PC-3 (cell line): ENCODE results near the gene TMEM185A.

Experiments
- EZH2 ChIP-seq: fragments of 300-600 bp; sonication (generic); IDR thresholded peaks from one replicate; pipeline ENCODE4 v1.6.1; 2017; ENCODE audit warnings: antibody characterized with exemption, mild to moderate bottlenecking, low read length; ENCODE audit not compliant: unreplicated experiment
- EZH2phosphoT487 ChIP-seq: fragments of 300-600 bp; sonication (generic); IDR thresholded peaks from 2 replicates; pipeline ENCODE4 v1.6.1; 2018; ENCODE audit warnings: mild to moderate bottlenecking, antibody characterized with exemption, low read length, borderline replicate concordance
- TF ChIP-seq, protein P1 (sequence below): fragments of 300-600 bp; sonication (generic); conservative IDR thresholded peaks from 2 replicates; pipeline ENCODE4 v1.5.1; 2017; ENCODE audit warnings: antibody characterized with exemption, low read depth, mild to moderate bottlenecking, low read length

DNA sequence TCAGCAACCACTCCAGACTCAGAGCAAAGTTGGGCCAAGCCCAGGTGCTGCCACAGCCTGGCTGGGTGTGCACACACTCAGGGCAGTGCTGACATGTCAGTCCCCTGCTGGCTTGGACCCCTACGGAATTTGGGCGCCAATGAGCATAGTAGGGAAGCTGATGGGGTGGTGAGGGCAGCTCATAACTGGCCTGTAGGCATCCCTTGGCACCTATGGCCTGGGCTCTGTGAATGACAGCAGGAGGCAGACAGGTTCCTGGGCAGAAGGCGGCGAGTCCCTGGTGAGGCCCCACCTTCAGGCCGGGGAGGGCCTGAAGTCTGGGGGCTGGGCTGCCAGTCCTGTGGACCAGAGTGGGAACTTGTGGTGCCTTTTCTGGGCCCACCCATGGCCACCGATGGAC, 15.9 kb upstream of the TMEM185A start:
- TF ChIP-seq, protein P1, sequence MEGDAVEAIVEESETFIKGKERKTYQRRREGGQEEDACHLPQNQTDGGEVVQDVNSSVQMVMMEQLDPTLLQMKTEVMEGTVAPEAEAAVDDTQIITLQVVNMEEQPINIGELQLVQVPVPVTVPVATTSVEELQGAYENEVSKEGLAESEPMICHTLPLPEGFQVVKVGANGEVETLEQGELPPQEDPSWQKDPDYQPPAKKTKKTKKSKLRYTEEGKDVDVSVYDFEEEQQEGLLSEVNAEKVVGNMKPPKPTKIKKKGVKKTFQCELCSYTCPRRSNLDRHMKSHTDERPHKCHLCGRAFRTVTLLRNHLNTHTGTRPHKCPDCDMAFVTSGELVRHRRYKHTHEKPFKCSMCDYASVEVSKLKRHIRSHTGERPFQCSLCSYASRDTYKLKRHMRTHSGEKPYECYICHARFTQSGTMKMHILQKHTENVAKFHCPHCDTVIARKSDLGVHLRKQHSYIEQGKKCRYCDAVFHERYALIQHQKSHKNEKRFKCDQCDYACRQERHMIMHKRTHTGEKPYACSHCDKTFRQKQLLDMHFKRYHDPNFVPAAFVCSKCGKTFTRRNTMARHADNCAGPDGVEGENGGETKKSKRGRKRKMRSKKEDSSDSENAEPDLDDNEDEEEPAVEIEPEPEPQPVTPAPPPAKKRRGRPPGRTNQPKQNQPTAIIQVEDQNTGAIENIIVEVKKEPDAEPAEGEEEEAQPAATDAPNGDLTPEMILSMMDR = no peak
- TF ChIP-seq EZH2 (no peak), EZH2phosphoT487 (no peak)
